Measurements from ENCODE around the gene SERPINA5. TPM values are rescaled to one million over a fixed set of nuclear protein-coding genes. Genes with fewer than 3 reads are reported as not detected.

The SERPINA5 gene
- total RNA-seq, 1 donor from 2014 or later: 4.3 TPM

- no peak for TF ChIP-seq CTCF (IDR thresholded peaks at IDR 0.05)
- intact Hi-C loops (cut with DNase I): no loop called here
- H3K4me3 ChIP-seq: no peak overlapping the region
- no peaks in the 10 kb centered on the region for H3K27me3 ChIP-seq
- no peak overlapping the region for H3K27ac ChIP-seq
- H3K4me1 ChIP-seq: no peaks in the 10 kb centered on the region
- no peaks in the 10 kb centered on the region for H3K36me3 ChIP-seq
- no peak for DNase-seq (ENCODE audit: low spot score in 2 of 2)
- no peaks in the 10 kb centered on the region for H3K9me3 ChIP-seq
Measured at GRCh38 chr14:94591871-94592270, 10.6 kb downstream of the SERPINA5 start.

GRCh38 chr14:94592457-94592856 is 11.2 kb downstream of the SERPINA5 start:
- no peak for DNase-seq (ENCODE audit: low spot score in 2 of 2)
- H3K36me3 ChIP-seq: no peaks in the 10 kb centered on the region
- H3K4me1 ChIP-seq: no peaks in the 10 kb centered on the region
- H3K9me3 ChIP-seq: no peaks in the 10 kb centered on the region
- no peak overlapping the region for H3K27ac ChIP-seq
- H3K27me3 ChIP-seq: no peaks in the 10 kb centered on the region
- intact Hi-C loops (cut with DNase I): no loop called here
- H3K4me3 ChIP-seq: no peak overlapping the region
- TF ChIP-seq CTCF (IDR thresholded peaks at IDR 0.05): no peak

GRCh38 chr14:94593376-94593748 is 12.1 kb downstream of the SERPINA5 start:
- DNase-seq (ENCODE audit: low spot score in 2 of 2): no peak

GRCh38 chr14:94593749-94594431 is 12.7 kb downstream of the SERPINA5 start:
- Histone ChIP-seq H3K4me3 (no peak overlapping the region), H3K4me1 (peaks cover 0 to 4% of the 10 kb centered on the region in 2 donors), H3K9me3 (no peaks in the 10 kb centered on the region), H3K27me3 (no peaks in the 10 kb centered on the region), H3K27ac (no peak overlapping the region), H3K36me3 (no peaks in the 10 kb centered on the region)
- no peak for TF ChIP-seq CTCF (IDR thresholded peaks at IDR 0.05)
- DNase-seq (ENCODE audit: low spot score in 2 of 2): no peak
- intact Hi-C loops (cut with DNase I): no loop called here

More at GRCh38 chr14:94593376-94593748, 12.1 kb downstream of the SERPINA5 start:
- Histone ChIP-seq H3K36me3 (no peaks in the 10 kb centered on the region), H3K9me3 (no peaks in the 10 kb centered on the region), H3K4me1 (no peaks in the 10 kb centered on the region), H3K27ac (no peak overlapping the region), H3K4me3 (no peak overlapping the region), H3K27me3 (no peaks in the 10 kb centered on the region)
- intact Hi-C loops (cut with DNase I): no loop called here
- TF ChIP-seq CTCF (IDR thresholded peaks at IDR 0.05): no peak

- no peaks in the 10 kb centered on the region for H3K36me3 ChIP-seq
- no peaks in the 10 kb centered on the region for H3K27me3 ChIP-seq
- H3K9me3 ChIP-seq: no peaks in the 10 kb centered on the region
- intact Hi-C loops (cut with DNase I): no loop called here
- TF ChIP-seq CTCF (IDR thresholded peaks at IDR 0.05): no peak
- DNase-seq (ENCODE audit: low spot score in 2 of 2): no peak
- H3K4me3 ChIP-seq: no peak overlapping the region
- peaks cover 1 to 7% of the 10 kb centered on the region in 2 donors for H3K4me1 ChIP-seq
- H3K27ac ChIP-seq: no peak overlapping the region
Measured at GRCh38 chr14:94594441-94594840, 13.2 kb downstream of the SERPINA5 start.

Measured in ascending aorta (tissue), 2 donors.